GM19395 (cell line): Measurements from ENCODE around the gene ABCB8.

Source experiments
- ATAC-seq: cut with Tn5 transposase; IDR thresholded peaks from one replicate; pipeline ENCODE4 v1.9.1; 2021; ENCODE audit warnings: mild to moderate bottlenecking, moderate library complexity; ENCODE audit not compliant: unreplicated experiment

ABCB8 gene

DNA sequence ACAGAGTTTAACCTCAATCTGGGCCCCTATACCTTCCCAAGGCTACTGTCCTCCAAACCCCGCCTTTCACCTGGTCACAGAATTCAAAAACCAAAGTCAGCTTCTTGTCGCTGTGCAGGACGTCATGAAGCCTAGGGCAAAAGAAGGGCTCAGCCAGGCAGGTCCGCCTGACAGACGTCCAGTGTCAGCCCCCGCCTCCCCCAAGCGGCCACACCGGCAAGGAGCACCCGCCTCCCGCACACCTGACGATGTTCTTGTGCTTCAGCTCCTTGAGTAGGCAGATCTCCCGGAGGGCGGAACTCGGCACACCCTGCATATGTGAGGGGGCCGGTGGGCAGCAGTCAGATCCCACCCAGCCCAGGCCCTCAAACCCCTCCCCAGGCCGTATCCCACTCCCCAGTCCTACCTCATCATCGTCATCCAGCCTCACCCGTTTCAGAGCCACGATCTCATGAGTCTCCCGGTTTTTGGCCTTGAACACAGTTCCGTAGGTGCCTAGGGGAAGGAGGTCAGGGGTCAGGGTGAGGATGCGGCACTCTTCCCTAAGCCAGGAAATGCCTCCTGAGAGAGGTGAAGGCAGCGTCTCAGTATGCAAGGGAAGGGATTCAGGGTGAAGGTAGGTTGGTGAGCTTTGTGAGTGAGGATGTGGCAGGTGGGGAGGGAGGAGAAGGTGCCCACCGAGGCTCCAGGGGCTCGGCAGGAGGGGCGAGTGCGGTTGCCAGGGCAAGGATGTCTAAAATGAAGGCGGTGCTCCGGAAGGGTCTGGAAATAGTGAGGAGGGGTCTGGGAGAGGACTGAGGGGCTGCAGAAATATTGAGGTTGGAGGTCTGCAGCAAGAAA is 28.6 kb downstream of the ABCB8 start:
- ATAC-seq, result no peak

DNA sequence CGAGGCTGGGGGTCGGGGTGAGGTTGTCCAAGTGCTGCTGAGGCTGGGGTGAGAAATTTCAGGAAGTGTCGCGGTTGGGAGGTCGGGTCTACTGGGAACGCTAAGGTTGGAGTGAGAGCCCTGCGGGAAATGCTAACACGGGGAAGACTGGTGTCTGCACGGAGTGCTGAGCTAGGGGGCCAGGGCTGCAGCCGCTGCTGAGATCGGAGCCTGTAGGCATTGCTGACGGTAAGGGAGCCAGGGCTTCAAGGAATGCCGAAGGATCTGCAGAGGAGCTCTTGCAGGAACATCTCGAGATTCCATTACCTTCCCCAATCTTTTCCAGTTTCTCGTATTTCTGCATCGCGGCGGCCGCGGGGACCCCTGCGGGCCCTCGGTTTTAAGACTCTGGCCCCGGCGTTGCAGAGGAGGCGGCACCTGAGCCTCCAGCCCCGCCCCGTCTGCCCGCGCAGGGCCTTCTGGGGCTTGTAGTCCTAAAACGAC is 29.3 kb downstream of the ABCB8 start, which contains the start of gene CDK5:
CDK5 (minus strand) TSS at position 392 of the 483 bp plus-strand sequence; CDS start at position 343, 49 bp downstream.
- peak; percentile 28 for ATAC-seq

DNA sequence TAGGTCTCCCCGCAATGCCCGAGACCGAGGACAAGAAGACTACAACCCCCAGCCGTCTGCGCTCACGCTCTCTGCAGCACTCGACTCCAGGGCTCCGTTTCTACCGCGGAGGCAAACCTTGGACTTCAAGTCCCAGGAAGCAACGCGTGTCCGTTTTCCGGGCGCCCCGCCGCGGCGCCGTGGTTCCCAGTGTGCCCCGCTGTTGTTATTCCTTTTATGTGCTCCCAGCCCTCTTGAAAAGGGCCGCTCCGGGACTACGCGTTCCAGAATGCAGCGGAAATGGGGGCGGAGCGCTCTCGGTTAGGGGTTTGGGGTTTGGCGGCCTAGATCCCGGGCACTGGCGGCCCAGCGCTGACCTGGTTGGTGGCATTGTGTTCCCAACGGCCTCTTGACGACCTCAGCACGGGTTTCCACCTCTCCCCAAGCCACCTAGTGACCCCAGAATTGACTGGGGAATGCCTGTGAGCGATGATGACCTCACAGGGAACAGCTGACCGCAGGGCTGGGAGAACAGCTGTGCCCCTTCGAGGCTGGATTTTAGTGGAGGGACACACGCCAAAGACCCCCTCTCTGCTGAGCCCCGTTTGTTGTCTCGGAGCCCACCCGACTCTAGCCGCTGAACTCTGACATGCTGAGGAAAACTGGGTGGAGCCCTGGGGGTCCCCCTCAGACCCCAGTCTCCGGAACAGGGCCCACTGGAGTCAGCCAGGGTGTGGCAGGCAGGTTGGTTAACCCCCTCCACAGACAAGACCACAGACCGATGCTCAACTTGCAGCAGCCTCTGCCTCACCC is 29.9 kb downstream of the ABCB8 start:
- peak; percentile 88 for ATAC-seq

DNA sequence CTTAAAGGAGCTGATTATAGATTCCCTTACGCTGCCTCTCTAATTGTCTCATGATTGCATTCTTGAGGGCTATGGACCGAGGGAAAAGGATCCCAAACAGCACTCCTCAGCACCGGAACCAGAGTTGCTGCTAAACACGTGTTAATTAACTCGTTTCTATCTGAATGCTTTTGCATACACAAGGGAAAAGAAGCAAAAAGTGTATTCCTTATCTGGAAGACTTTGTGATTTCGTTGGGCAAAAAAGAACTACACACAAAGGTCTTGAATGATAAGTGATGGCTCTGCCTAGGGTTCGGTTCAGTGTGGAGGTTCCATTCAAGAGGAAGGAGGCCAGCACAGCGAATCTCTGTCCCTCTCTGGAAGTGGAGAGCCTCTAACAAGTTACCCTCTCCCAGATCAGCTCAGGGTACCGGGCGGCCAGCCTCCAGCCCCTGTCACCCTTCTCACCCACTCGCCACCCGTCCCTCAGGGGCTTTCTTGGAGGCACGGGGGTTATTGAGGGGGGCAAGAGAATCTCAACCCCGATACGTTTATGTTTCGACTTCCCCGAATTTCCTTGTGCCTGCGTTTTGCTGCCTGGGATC is 30.6 kb downstream of the ABCB8 start:
- no peak for ATAC-seq

DNA sequence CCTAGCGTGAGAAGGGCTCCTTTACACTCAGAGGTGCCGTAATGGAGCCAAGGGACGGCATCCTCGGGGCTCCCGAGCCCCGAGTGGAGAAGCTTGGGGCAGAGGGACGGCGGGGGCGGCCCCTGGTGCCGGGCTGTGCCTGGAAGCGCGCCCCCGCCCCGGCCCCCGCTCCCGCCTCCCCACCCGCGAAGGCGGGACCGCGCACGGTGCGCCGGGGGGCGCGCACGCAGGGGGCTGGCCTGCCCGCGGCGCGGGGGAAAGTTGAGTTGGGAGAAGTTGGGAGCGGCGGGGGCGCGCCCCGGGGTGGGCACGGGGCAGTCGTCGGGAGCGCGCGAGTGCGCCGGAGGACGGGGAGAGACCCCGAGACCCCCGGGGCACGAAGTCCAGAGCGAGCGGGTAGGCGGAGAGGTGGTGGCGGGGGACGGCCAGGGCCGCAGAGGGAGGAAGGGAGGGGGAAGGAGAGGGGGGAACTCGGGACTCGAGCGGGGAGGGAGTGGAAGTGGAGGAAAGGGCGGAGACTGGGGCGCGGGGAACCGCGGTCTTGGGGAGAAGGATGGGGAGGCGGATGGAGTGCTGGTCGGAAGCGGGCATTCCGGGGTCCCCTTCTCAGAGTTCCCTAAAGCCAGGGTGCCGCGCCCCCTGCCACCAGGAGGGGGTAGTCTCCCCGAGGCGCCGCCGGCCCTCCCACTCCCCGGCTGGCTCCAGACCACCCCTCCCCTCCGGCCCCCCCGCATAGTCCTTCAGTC is 31.3 kb downstream of the ABCB8 start, which contains the start of gene SLC4A2:
SLC4A2 (plus strand) TSS at position 223 of the 746 bp plus-strand sequence. CDS start 2,399 bp downstream, outside the sequence.
- ATAC-seq, result no peak

DNA sequence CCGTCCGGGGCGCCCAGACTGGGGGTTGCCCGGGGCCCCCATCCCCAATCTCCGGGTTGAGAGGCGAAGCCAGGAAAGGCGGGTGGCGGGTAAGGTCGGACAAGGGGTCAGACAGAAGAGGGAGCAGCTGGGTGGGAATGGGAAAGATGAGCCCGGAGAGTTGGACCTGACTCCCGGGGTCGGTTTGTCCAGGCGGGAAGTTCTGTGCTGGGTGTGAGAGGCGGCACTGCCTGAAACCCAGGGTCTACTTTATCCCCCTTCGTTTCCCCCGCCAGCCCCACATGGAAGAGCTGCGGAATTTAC is 31.8 kb downstream of the ABCB8 start:
- ATAC-seq, result no peak

DNA sequence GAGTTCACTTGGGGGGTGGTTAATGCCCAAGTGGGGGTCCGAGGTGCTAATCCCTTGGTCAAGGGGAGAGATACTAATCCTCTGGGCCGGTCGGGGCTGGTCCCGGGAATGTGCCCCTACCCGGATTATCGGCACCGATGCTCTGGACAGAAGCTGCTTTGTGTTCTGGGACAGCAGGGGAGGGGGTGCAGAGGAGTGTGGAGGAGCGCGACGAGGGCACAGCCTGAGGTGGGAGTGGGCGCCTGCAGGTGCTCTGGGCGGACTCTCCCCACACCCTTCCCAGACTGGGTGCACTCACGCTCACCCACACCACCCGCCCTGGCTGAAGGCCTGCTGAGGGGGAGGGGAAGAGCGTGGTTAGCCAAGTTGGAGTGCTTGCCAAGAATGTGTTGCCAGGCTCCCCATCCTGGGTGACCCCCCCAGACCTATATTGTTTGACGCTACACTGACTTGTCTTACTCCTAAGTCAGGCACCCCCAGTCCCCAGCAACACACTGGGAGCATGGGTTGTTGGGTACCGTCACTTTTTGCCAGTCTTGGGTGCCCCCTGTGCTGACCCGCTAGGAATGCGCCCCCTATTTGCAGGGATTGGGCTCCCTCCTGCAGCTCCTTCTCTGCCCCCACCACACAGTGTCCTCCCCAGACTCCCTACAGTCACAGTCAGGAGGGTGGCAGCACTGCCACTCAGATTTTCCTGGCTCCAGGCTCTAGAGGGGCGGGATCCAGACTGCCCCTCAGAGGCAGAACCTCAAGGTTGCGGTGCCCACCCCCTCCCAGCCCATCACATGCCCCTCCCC is 32.4 kb downstream of the ABCB8 start:
- no peak for ATAC-seq

DNA sequence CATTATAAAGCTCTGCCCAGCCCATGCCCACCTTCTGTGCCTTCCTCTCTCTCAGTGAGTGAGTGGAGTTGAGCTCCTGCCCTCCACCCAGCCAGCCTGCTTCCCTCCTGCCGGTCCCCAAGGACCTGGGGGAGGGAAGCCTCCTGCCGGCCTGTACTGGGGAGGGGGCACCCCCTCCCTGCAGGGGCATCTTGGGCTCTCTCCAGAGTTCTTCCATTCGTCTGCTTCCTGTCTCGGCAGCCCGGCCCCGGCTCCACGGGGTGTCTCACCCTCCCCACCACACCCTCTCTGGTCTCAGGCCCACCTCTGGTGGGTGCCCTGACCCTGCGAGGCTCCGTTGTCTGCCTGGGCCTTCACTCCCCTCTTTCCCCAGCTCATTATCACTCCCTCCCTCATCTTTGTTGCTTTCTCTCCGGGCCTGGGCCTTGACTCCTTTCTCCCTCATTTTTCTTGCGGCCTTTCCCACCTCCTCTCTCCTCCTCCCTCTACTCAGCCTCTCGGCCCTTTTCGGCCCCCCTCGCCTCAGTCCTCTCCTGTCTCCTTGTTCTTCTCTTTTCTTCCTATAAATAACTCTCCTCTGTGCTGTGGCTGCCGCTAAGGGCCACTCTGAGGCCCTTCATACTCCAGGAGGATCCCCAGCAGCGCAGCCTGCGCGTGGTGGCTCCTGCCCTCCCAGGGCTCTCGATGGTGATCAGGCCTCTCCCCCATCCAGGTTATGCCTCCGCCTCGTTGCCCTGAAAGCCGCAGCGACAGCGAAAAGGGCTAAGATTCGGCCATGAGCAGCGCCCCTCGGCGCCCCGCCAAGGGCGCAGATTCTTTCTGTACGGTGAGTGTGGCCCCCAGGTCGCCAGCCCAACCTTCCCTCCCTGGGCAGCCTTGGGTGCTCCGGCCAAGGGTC is 33.2 kb downstream of the ABCB8 start:
- ATAC-seq, result no peak

DNA sequence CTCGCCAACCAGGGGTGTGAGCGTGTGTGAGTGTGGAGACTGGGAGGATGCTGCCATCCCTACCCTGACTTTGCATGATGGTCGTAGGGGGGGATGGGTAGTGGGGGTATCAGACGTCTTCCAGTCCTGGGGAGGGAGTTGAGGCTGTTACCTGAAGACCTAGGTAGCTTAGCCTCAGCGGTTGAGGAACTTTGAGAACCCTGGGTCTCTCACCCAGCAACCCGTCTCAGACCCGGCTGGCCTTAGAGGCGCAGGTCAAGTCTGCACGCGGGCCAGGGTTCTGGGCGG is 33.8 kb downstream of the ABCB8 start:
- ATAC-seq, result no peak

DNA sequence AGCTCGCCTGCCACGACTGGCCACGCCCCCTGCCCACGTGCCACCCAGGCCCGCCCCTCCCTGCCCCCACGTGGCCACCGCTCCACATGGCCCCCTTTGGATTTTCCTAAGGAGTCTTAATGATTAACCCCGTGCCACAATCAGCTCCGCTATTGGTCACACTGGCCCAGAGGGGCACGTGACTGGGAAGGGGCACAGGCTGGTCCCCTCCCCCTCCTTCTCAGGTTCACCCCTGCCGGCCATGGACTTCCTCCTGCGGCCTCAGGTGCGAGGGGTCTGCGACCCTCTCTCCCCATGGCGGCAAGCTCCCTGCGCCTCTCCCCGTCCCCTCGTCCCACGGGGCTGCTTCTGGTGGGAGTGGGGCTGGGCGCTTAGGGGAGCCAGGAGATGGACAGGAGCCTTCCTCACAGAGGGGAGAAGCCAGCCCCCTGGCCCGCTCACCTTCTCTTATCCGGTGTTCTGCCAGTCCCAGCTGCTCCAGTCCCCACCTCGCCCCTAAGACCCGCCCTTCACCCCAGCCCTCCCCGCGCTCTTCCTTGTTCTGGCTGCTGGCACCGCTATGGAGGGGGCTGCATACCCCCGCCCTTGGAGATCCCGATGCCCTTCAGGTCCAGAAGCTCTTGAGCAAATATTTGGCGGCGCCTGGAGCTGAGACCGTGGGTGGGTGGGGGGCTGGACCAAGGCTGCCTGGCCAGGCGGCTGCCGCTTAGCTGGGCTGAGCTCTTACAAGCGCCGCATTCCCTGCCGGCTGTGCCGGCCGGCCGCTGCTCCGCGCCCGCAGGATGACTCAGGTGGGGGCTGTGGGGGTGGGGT is 34.4 kb downstream of the ABCB8 start:
- no peak for ATAC-seq

DNA sequence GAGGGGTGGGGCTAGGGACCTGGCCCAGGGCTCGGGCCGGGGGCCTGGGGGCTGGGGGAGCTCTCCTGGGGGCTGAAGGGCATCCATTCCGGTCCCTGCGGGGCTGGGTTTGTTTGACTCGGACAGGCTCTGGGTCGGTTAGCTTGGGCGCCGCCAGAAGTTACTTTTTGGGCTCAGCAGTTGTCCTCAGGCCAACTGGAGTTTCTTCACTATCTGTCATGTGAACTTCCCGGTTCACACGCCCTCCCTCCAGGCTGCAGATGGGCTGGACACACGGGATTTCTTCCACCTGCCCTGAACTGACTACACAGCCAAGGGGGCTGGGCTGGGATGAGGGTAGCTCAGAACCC is 34.9 kb downstream of the ABCB8 start:
- ATAC-seq, result no peak

DNA sequence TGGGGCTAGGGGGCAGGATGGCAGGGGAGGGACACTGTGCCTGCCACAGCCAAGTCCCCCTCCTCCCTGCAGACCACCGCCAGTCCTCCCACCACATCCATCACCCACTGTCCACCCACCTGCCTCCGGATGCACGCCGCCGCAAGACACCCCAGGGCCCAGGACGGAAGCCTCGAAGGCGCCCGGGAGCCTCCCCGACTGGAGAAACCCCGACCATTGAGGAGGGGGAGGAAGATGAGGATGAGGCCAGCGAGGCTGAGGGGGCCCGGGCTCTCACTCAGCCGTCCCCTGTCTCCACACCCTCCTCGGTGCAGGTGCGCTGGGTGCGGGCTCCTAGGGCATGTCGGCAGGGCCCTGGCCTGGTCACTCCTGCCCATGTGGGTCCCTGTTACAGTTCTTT is 36.2 kb downstream of the ABCB8 start:
- ATAC-seq, result no peak

DNA sequence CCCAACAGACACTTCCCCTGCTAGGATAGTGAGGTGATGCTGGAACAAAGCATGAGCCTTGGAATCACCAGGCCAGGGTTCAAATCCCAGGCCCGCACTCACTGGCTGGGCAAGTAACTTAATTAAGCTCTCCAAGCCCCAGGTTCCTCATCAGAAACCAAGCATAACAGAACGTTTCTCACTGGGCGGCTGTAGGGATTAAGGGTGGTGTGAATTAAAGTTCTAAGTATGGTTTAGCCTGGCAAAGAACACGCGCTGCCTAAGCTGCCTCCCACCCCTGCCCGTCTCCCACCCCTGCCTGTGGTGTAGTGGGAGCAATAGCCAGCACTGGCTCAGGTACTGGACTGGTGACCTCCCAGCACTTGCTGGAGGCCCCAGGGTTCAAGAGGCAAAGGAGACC is 36.7 kb downstream of the ABCB8 start:
- ATAC-seq, result no peak

DNA sequence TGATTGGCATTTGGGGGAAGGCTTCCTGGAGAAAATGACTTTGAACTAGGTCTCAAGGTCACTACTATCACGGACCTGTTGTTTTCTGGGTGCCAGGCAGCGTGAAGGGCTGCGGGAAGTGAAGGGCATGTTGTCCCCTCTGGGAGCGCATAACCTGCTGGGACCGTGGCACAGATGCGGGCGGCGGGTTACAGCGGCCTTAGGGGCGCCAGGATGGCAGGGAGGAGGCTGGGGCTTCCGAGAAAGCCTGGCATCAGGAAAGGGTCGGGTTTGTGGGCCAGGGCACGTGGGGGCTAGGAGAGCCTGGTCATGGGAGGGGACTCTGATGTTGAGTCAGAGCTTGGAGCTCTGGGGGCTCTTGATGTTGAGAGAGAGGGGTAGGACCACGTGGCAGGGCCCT is 37.3 kb downstream of the ABCB8 start:
- no peak for ATAC-seq

DNA sequence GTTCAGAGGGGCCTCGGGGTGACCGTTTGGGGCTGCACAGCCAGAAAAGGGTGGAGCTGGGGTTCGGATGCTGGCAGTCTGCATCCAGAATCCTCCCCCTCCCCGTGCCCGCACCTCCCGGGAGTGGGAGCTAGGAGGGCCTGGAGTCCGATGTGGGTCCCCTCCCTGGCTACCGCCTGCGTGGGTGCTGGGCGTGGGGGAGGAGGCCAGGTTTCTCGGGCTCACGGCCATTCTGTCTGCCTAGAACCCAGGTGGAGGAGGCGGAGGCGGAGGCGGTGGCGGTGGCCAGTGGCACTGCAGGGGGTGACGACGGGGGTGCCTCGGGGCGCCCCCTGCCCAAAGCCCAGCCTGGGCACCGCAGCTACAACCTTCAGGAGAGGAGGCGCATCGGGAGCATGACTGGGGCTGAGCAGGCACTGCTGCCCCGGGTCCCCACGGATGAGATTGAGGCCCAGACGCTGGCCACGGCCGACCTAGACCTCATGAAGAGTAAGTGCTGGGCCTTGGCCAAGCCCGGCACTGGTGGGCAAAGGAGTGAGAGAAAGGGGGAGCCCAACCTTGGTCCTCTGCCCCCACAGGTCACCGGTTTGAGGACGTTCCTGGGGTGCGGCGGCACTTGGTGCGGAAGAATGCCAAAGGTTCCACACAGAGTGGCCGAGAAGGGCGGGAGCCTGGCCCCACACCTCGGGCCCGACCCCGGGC is 38.2 kb downstream of the ABCB8 start:
- ATAC-seq, result no peak

DNA sequence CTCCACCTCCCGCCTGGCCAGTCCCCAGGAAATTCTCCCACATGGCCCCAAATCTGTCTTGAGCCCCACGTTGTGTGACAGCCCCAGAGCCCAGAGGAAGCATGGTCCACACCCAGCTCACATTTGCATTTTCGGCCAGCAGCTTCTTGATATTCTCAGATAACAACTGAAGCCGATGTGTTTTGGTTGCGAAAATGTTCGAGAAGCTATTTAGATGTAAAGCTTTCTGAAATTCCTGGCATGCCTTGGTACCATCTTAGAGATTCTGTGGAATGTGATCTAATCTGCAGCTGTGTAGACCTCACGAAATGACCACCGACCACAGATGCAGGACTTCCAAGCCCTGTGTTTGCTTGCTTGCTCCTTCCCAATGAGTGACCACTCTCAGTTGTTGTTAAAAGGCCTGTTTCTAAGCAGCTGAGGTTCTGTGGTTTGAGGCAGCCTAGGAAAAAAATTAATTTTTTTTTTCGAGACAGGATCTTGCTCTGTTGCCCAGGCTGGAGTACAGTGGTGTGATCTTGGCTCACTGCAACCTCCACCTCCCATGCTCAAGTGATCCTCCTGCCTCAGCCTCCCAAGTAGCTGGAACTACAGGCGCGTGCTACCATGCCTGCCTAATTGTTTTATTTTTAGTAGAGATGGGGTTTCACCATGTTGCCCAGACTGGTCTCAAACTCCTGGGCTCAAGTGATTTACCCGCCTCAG is 40.0 kb downstream of the ABCB8 start:
- no peak for ATAC-seq

DNA sequence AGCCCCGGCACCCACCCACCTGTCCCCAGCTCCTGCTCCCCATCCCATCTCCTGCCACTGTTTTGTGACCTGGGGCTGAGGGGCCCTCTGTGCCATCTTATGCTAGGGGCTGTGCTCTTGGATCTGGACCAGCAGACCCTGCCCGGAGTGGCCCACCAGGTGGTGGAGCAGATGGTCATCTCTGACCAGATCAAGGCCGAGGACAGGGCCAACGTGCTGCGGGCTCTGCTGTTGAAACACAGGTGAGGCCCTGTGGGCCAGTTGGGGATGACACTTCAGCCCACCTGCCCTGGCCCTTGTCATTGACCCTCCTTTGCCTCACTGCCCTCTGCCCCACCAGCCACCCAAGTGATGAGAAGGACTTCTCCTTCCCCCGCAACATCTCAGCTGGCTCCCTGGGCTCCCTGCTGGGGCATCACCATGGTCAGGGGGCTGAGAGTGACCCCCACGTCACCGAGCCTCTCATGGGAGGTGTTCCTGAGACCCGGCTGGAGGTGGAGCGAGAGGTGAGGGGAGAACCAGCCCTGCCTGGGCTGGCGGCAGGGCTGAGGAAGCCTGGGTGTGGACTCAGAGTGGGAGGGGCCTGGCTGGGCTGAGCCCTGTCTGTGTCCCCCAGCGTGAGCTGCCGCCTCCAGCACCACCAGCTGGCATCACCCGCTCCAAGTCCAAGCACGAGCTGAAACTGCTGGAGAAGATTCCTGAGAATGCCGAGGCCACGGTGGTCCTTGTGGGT is 41.8 kb downstream of the ABCB8 start:
- ATAC-seq, result no peak
